ENCODE results near the gene SPTBN1. TPM values are rescaled to one million over a fixed set of nuclear protein-coding genes. Genes with fewer than 3 reads are reported as not detected.
A peak's percentile ranks its signal among the peaks of the same experiment; 100 is the strongest.

Gene SPTBN1
- polyA plus RNA-seq (2013, experiment 1 of 2): 152 TPM
- 131 TPM for polyA plus RNA-seq (2013, experiment 2 of 2)

DNA sequence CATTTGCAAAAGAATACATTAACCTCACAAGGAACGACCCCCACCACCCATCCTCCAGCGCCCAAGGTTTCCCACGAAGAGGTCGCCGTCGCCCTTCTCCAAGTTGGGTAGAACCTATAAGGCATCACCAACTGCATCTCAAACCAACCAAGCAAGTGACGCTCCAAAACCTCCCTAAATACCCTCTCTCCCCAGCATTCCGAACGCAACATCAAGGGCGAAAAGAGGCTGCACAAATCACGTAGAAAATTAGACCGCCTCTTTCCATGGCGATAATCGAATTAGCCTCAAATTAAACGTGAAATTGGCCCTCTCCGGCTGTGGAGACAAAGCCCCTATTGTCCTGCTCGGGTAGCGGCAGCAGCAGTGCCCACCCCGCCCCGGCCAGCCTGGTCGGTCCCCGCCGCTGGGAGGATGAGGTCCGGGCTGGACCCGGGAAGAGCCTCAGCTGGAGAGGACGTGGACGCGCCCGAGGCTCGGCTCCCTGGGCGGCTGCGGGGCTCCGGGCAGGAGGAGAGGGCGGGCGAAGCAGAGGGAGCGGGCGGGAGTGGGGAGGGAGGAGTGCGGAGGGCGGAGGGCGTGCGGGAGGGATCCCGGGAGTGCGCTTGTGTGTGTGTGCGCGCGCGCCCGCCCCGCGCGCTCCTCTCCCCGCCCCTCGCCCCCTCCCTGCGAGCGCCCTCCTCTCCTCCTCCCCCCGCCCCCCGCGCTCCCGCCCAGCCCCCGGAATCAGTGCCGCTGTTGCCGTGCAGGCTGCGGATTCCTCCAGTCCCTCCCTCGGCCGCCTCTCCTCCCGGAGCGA, at the start of gene SPTBN1:
Gene SPTBN1 (plus strand): TSS at position 765 of the 799 bp plus-strand sequence. CDS start 70,092 bp downstream, outside the sequence.
- peak within 1 kb of the TSS; percentile 84 for H3K27ac ChIP-seq (ENCODE audit: low read depth, low read length, severe bottlenecking)
- H3K9me3 ChIP-seq (ENCODE audit: control insufficient read depth, low read length): no peaks in the 10 kb centered on the region
- 0 to 1% methylated on average over 26 to 37 of the region's 67 CpGs for WGBS, 2 experiments (ENCODE audit: insufficient coverage in 2 of 2)
- H3K36me3 ChIP-seq (ENCODE audit: control insufficient read depth, insufficient read depth, low read length): no peaks in the 10 kb centered on the region
- peaks cover 9% of the 10 kb centered on the region for H3K4me1 ChIP-seq (ENCODE audit: control insufficient read depth, insufficient read depth, low read length, poor library complexity, severe bottlenecking)
- H3K4me3 ChIP-seq (ENCODE audit: extremely low read depth, insufficient read depth, low read length, poor library complexity, severe bottlenecking): peak within 1 kb of the TSS; percentile 72

DNA sequence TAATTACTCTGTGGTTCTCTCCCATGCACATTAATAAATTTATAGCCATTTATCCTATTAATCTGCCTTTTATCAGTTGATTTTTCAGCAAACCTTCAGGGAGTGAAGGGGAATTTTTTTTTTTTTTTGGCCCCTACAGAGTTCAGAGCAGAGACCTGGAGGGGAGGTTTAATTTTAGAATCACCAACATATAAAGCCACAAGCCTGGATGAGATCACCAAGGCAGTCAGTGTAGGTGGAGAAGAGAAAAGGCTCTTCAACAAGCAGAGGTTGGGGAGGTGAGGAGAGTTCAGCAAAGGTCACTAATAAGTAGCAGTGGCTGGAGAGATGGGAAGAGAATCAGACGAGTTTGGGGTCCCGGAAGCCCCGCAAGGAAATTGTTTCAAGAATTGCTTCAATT, 48.4 kb upstream of the SPTBN1 start:
- no peaks in the 10 kb centered on the region for H3K9me3 ChIP-seq (ENCODE audit: control insufficient read depth, low read length)
- no peaks in the 10 kb centered on the region for H3K36me3 ChIP-seq (ENCODE audit: control insufficient read depth, insufficient read depth, low read length)
- no peak overlapping the region for H3K4me3 ChIP-seq (ENCODE audit: extremely low read depth, insufficient read depth, low read length, poor library complexity, severe bottlenecking)
- H3K27ac ChIP-seq (ENCODE audit: low read depth, low read length, severe bottlenecking): no peak overlapping the region
- 60 to 90% methylated on average over 1 to 3 of the region's 3 CpGs for WGBS, 2 experiments (ENCODE audit: insufficient coverage in 2 of 2)
- H3K4me1 ChIP-seq (ENCODE audit: control insufficient read depth, insufficient read depth, low read length, poor library complexity, severe bottlenecking): no peaks in the 10 kb centered on the region

DNA sequence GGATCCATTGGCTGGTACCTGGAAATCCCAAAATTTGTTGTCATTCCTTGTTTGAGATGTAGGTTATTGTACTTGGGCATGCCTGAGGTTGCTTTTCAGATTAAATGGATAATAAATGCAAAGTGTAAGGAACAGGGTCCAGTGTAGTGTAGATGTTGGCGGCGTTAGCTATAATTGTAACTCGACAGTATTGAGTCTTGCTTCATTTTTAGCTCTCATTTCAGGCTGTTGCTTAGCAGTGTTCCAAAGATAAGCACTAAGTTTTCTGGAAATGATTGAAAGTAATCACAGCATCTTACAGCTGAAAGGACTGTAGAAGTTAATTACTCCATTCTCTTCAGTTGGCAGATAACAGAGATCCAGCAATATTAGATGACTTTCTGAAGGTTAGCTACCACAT, 47.8 kb upstream of the SPTBN1 start:
- WGBS, 2 experiments (ENCODE audit: insufficient coverage in 2 of 2): 76 to 100% methylated on average over 3 of the region's 3 CpGs
- Histone ChIP-seq H3K4me3 (ENCODE audit: extremely low read depth, insufficient read depth, low read length, poor library complexity, severe bottlenecking) (no peak overlapping the region), H3K9me3 (ENCODE audit: control insufficient read depth, low read length) (no peaks in the 10 kb centered on the region), H3K4me1 (ENCODE audit: control insufficient read depth, insufficient read depth, low read length, poor library complexity, severe bottlenecking) (no peaks in the 10 kb centered on the region), H3K36me3 (ENCODE audit: control insufficient read depth, insufficient read depth, low read length) (no peaks in the 10 kb centered on the region), H3K27ac (ENCODE audit: low read depth, low read length, severe bottlenecking) (no peak overlapping the region)

DNA sequence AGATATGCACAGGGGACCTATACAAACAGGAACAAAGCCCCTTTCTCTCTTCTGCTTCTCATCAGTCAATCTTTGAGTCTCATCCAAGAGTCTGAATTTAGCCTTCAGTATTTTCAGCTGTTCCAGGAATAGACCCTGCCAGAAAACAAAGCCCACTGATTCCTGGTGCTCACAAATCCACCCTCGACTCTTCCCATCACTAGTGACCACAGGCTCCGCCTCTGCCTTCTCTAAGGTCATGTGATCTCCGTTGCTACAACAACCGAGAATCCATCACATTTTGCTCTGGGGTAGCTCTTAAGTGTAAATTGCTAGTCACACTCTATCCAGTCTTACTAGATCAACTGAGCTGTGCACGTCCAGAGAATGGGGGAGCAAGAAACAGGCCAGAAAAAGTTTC, 46.4 kb upstream of the SPTBN1 start:
- Histone ChIP-seq H3K36me3 (ENCODE audit: control insufficient read depth, insufficient read depth, low read length) (no peaks in the 10 kb centered on the region), H3K4me1 (ENCODE audit: control insufficient read depth, insufficient read depth, low read length, poor library complexity, severe bottlenecking) (no peaks in the 10 kb centered on the region), H3K27ac (ENCODE audit: low read depth, low read length, severe bottlenecking) (no peak overlapping the region), H3K9me3 (ENCODE audit: control insufficient read depth, low read length) (no peaks in the 10 kb centered on the region), H3K4me3 (ENCODE audit: extremely low read depth, insufficient read depth, low read length, poor library complexity, severe bottlenecking) (no peak overlapping the region)
- 63 to 87% methylated on average over 2 to 4 of the region's 5 CpGs for WGBS, 2 experiments (ENCODE audit: insufficient coverage in 2 of 2)

DNA sequence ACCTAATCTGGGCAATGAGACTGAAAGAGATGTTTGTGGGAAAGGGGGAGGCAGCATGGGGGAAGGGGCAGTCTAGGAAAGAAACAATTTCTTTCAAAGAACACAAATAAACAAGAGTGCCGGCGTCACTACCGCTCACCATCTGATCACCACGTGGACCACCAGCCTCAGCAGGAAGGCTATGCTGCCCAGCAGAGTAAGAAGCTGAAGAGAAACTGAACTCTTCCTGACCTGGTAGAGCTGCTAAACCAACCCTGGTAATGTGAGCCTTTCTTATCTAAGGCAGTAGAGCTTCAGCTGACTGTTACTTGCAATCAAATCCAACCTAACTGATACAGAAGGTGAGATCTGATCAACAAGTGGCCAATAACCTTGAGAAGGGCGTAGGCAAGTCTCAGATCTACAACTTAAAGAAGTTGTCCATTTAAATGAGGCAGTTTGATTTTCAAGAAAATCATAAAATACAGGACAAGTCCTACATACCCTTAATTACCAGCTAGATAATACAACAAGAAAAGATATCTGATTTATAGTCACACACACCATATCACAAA, 44.2 kb upstream of the SPTBN1 start:
- Histone ChIP-seq H3K4me1 (ENCODE audit: control insufficient read depth, insufficient read depth, low read length, poor library complexity, severe bottlenecking) (peaks cover 5% of the 10 kb centered on the region), H3K9me3 (ENCODE audit: control insufficient read depth, low read length) (no peaks in the 10 kb centered on the region), H3K4me3 (ENCODE audit: extremely low read depth, insufficient read depth, low read length, poor library complexity, severe bottlenecking) (no peak overlapping the region), H3K36me3 (ENCODE audit: control insufficient read depth, insufficient read depth, low read length) (no peaks in the 10 kb centered on the region), H3K27ac (ENCODE audit: low read depth, low read length, severe bottlenecking) (no peak overlapping the region)
- WGBS, 2 experiments (ENCODE audit: insufficient coverage in 2 of 2): 83 to 84% methylated on average over 4 of the region's 5 CpGs

DNA sequence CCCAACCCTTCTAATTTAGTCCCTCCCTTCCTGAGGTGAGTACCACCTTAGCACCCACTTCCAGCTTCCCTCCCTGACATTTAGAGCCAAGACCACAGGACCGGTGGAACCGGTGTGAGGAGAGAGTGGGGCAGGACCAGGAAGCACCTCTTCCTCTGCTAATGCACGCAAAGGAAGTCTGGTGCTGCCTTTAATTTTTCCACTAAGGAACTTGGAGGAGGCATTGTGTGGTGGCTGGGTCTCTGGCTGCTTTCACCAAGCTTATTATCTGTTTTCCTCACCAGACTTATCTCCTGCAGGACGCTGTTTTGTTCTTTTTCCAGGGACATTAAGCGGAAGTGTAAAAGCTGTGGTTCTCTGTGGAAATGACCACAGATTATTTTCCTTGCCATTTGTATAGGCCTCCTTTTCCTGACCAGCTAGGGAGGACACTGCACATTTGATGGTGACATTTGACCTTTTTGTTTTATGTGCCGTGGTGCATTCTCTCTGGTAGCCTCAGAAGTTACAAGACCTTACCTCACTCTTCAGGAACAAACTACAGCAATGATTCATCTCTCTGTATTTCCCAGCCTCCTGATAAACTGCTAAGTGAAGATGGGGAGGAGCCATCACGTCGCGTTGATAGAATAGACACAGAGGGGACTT, 39.8 kb upstream of the SPTBN1 start:
- no peaks in the 10 kb centered on the region for H3K9me3 ChIP-seq (ENCODE audit: control insufficient read depth, low read length)
- H3K36me3 ChIP-seq (ENCODE audit: control insufficient read depth, insufficient read depth, low read length): no peaks in the 10 kb centered on the region
- peaks cover 11% of the 10 kb centered on the region for H3K4me1 ChIP-seq (ENCODE audit: control insufficient read depth, insufficient read depth, low read length, poor library complexity, severe bottlenecking)
- 78 to 84% methylated on average over 4 to 5 of the region's 9 CpGs for WGBS, 2 experiments (ENCODE audit: insufficient coverage in 2 of 2)
- H3K4me3 ChIP-seq (ENCODE audit: extremely low read depth, insufficient read depth, low read length, poor library complexity, severe bottlenecking): no peak overlapping the region
- peak overlapping the region; percentile 68 for H3K27ac ChIP-seq (ENCODE audit: low read depth, low read length, severe bottlenecking)

DNA sequence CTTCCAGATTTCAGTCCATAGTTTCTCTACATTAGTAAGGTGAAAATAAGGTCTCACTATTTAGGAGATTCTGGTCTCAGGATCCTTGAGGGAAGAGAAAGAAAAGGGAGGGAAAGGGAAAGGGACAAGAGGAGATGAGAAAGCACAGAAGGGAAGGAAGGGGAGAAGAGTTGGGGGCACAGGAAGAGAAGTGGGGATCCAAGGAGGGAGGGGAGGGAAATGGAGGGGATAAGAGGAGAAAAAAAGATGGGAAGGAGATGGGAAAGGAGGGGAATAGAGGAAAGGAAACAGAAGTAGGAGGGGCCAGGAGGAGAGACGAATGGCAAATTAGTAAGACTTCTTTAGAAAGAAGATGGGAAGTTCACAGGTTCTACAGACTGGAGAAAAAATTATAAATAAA, 39.2 kb upstream of the SPTBN1 start:
- Histone ChIP-seq H3K27ac (ENCODE audit: low read depth, low read length, severe bottlenecking) (peak overlapping the region; percentile 68), H3K36me3 (ENCODE audit: control insufficient read depth, insufficient read depth, low read length) (no peaks in the 10 kb centered on the region), H3K9me3 (ENCODE audit: control insufficient read depth, low read length) (no peaks in the 10 kb centered on the region), H3K4me1 (ENCODE audit: control insufficient read depth, insufficient read depth, low read length, poor library complexity, severe bottlenecking) (peaks cover 11% of the 10 kb centered on the region), H3K4me3 (ENCODE audit: extremely low read depth, insufficient read depth, low read length, poor library complexity, severe bottlenecking) (no peak overlapping the region)
- WGBS, 2 experiments (ENCODE audit: insufficient coverage in 2 of 2): no CpG with 5 or more reads among the region's 1 CpG

DNA sequence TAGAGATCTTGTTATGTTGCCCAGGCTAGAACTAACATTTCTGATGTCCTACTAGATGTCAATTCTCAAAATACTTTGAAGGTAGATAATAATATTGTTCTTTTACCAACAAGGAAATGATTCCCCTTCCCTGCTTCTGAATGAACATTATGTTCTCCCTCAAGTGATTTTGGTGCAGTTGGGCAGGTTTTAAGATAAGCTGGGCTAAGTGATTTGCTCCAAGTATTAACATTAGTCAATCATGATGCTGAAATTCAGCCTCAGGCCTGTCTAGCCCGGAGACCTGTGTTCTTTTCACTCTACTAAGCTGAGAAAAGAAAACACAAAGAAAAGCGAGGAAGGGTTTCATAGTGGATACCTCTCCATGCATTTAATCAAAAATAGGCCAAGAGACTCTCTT, 38.5 kb upstream of the SPTBN1 start:
- Histone ChIP-seq H3K27ac (ENCODE audit: low read depth, low read length, severe bottlenecking) (peak overlapping the region; percentile 13), H3K4me1 (ENCODE audit: control insufficient read depth, insufficient read depth, low read length, poor library complexity, severe bottlenecking) (peaks cover 11% of the 10 kb centered on the region), H3K36me3 (ENCODE audit: control insufficient read depth, insufficient read depth, low read length) (no peaks in the 10 kb centered on the region), H3K4me3 (ENCODE audit: extremely low read depth, insufficient read depth, low read length, poor library complexity, severe bottlenecking) (no peak overlapping the region), H3K9me3 (ENCODE audit: control insufficient read depth, low read length) (peaks cover 6% of the 10 kb centered on the region)
- 20% methylated on average over 1 of the region's 2 CpGs; no CpG with 5 or more reads in 1 of the 2 experiments for WGBS, 2 experiments (ENCODE audit: insufficient coverage in 2 of 2)

DNA sequence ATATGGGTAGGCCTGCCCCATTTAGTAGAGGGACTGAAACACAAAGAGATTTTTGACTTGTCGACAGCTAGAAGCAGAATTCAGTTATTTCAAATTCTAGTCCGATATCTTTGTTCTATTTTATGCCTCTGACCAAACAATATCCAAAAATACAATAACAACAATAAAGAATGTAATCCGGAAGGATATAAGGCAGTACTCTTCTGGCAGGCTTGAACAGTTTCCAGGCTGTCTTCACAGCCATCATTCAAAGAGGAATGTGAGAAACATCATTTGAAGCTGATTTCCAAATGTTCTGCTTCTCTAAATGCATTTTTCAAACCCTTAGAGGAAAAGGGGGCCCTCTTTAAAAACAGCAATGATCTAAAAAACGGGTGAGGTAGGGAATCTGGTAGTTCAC, 36.7 kb upstream of the SPTBN1 start:
- H3K4me3 ChIP-seq (ENCODE audit: extremely low read depth, insufficient read depth, low read length, poor library complexity, severe bottlenecking): no peak overlapping the region
- no peaks in the 10 kb centered on the region for H3K36me3 ChIP-seq (ENCODE audit: control insufficient read depth, insufficient read depth, low read length)
- H3K27ac ChIP-seq (ENCODE audit: low read depth, low read length, severe bottlenecking): no peak overlapping the region
- peaks cover 6% of the 10 kb centered on the region for H3K9me3 ChIP-seq (ENCODE audit: control insufficient read depth, low read length)
- H3K4me1 ChIP-seq (ENCODE audit: control insufficient read depth, insufficient read depth, low read length, poor library complexity, severe bottlenecking): peaks cover 11% of the 10 kb centered on the region
- WGBS, 2 experiments (ENCODE audit: insufficient coverage in 2 of 2): 100% methylated on average over 1 to 2 of the region's 4 CpGs

DNA sequence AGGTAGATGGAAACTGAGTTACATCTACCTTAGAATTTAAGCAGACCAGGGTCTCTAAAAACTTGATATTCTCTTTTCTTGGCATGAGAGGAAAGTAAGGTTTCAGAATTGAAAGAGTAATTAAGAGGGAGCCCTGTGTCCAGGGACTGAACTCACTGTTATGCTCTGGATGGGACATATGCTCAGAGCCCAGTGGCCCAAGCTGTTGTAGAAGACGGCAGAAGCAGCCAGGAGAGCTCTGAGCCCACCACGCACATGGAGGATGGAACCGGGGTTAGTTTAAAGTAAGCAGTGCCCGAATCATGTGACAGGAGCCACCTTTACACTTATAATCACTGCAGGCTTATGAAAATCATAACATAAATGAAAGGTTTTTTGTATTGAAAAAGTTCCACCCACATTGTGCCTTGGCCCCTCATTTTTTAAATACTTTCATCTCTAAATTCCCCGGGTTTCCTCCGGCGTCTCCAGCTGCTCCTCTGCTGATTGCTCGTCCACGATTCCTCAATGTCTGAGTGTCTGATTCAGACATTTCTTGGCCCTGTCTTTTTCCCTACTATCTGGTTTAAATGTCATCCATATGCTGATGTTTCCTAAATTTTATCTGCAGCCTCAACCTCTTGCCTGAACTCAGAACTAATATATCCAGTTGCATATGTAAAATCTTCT, 36.1 kb upstream of the SPTBN1 start:
- Histone ChIP-seq H3K27ac (ENCODE audit: low read depth, low read length, severe bottlenecking) (no peak overlapping the region), H3K9me3 (ENCODE audit: control insufficient read depth, low read length) (peaks cover 6% of the 10 kb centered on the region), H3K36me3 (ENCODE audit: control insufficient read depth, insufficient read depth, low read length) (no peaks in the 10 kb centered on the region), H3K4me1 (ENCODE audit: control insufficient read depth, insufficient read depth, low read length, poor library complexity, severe bottlenecking) (peaks cover 11% of the 10 kb centered on the region), H3K4me3 (ENCODE audit: extremely low read depth, insufficient read depth, low read length, poor library complexity, severe bottlenecking) (no peak overlapping the region)
- 85 to 96% methylated on average over 5 to 6 of the region's 9 CpGs for WGBS, 2 experiments (ENCODE audit: insufficient coverage in 2 of 2)
